DOHH2 (cell line): Measurements from ENCODE around the gene CTCF.

Source experiments
- H3F3A ChIP-seq: fragments of 200-600 bp; sonication (generic), shearing (Covaris generic); 2 replicates; pipeline ENCODE4 v1.6.0; 2016; ENCODE audit warnings: antibody characterized with exemption, mild to moderate bottlenecking; ENCODE audit not compliant: control insufficient read depth, insufficient read depth
- H3K27ac ChIP-seq: fragments of 200-600 bp; sonication (generic); 2 replicates; pipeline ENCODE4 v1.5.1; 2014; ENCODE audit warnings: low read depth, mild to moderate bottlenecking, low read length, moderate library complexity
- H3K27me3 ChIP-seq: fragments of 200-600 bp; sonication (generic); 2 replicates; pipeline ENCODE4 v1.6.1; 2014; ENCODE audit warnings: mild to moderate bottlenecking, low read length, mixed read lengths; ENCODE audit not compliant: control insufficient read depth
- H3K36me3 ChIP-seq: fragments of 200-600 bp; sonication (generic); 2 replicates; pipeline ENCODE4 v1.6.1; 2014; ENCODE audit warnings: mild to moderate bottlenecking, low read length, moderate library complexity, mixed read lengths; ENCODE audit not compliant: control insufficient read depth
- H3K4me1 ChIP-seq: fragments of 200-600 bp; sonication (generic); 2 replicates; pipeline ENCODE4 v1.6.1; 2014; ENCODE audit warnings: mild to moderate bottlenecking, low read length, mixed read lengths; ENCODE audit not compliant: control insufficient read depth
- H3K4me2 ChIP-seq: fragments of 200-600 bp; sonication (generic); 2 replicates; pipeline ENCODE4 v1.6.0; 2014; ENCODE audit warnings: mild to moderate bottlenecking, low read length, moderate library complexity
- H3K4me3 ChIP-seq: fragments of 200-600 bp; sonication (generic); 2 replicates; pipeline ENCODE4 v1.5.1; 2014; ENCODE audit warnings: mild to moderate bottlenecking, low read length, mixed read lengths
- H3K79me2 ChIP-seq: fragments of 200-600 bp; sonication (generic); 2 replicates; pipeline ENCODE4 v1.6.1; 2014; ENCODE audit warnings: mild to moderate bottlenecking, low read length, mixed read lengths; ENCODE audit not compliant: control insufficient read depth
- H3K9me2 ChIP-seq: fragments of 200-600 bp; sonication (generic); replicated peaks from 2 replicates; pipeline ENCODE4 v1.6.1; 2014; ENCODE audit warnings: mild to moderate bottlenecking, low read length, mixed read lengths; ENCODE audit not compliant: control insufficient read depth
- H3K9me3 ChIP-seq: fragments of 200-600 bp; sonication (generic); 2 replicates; pipeline ENCODE4 v1.6.1; 2014; ENCODE audit warnings: antibody characterized with exemption, low read length, mixed read lengths; ENCODE audit not compliant: control insufficient read depth, insufficient read depth
- H4K20me1 ChIP-seq: fragments of 200-600 bp; sonication (generic); 2 replicates; pipeline ENCODE4 v1.6.0; 2014; ENCODE audit warnings: low read depth, mild to moderate bottlenecking, antibody characterized with exemption, low read length, moderate library complexity; ENCODE audit not compliant: control insufficient read depth, insufficient read depth
- CTCF ChIP-seq: fragments of 200-600 bp; sonication (generic); IDR thresholded peaks from one replicate; pipeline ENCODE4 v1.5.1; 2014; ENCODE audit warnings: antibody characterized with exemption, mild to moderate bottlenecking, low read depth, low read length; ENCODE audit not compliant: poor library complexity, severe bottlenecking
- EZH2phosphoT487 ChIP-seq: fragments of 200-600 bp; sonication (generic); IDR thresholded peaks from 2 replicates; pipeline ENCODE4 v1.6.1; 2017; ENCODE audit warnings: borderline replicate concordance, mild to moderate bottlenecking, antibody characterized with exemption, low read length, moderate library complexity, mixed read lengths

CTCF gene

GRCh38 chr16:67667817-67668494 lies 105.6 kb downstream of the CTCF start:
- Histone ChIP-seq H3K4me1 (peaks cover 42% of the 10 kb centered on the region), H3K27me3 (no peaks in the 10 kb centered on the region), H3K9me3 (no peaks in the 10 kb centered on the region), H3F3A (0 out of 2 replicates have a peak, but pooled peaks cover 2% of the 10 kb centered on the region), H3K4me3 (peak overlapping the region; percentile 90), H3K36me3 (peaks cover 2% of the 10 kb centered on the region; the same call in 1 of the 2 replicates), H4K20me1 (no peaks in the 10 kb centered on the region), H3K9me2 (no peaks in the 10 kb centered on the region), H3K79me2 (no peaks in the 10 kb centered on the region), H3K4me2 (peak overlapping the region; percentile 99), H3K27ac (peak overlapping the region; percentile 42)
- TF ChIP-seq EZH2phosphoT487 (no peak), CTCF (peak; percentile 88)

DNA sequence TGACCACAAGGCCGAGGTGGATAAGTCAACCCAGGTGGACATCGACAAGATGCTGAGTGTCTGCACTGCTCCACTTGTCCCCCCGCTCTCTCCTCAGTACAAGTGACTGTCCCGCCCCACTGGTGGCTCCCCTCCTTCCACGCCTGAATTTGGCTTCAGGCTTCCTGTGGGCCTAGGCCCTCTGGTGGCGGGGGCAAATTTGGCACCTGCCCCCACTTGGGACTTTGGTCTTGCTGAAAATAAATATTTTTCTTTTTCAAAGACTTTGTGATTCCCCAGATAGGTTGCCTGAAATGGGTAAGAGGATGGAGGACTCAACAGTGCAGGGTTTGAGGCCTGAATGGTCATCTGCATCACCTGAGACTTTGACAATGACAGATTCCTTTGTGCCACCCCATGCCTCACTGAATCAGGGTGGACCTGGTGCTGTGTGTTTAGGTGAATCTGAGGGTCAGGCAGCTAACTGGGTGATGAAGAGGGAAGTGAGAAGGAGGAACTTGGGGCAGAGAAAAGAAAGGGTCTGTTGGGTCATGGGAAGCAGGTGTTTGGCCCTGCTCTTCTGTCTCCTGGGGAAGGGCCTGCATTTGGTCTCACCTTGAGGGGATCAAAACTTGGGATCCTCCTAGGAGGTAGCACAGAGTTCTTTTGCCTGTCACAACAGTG lies 106.3 kb downstream of the CTCF start:
- Histone ChIP-seq H3K36me3 (no peaks in the 10 kb centered on the region), H3K4me1 (peaks cover 43% of the 10 kb centered on the region), H3K9me3 (no peaks in the 10 kb centered on the region), H3K4me2 (peak overlapping the region; percentile 99), H3K79me2 (no peaks in the 10 kb centered on the region), H3K9me2 (no peaks in the 10 kb centered on the region), H4K20me1 (no peaks in the 10 kb centered on the region), H3K4me3 (no peak overlapping the region), H3F3A (0 out of 2 replicates have a peak, but pooled peaks cover 2% of the 10 kb centered on the region), H3K27ac (peak overlapping the region; percentile 17; the same call in 1 of the 2 replicates), H3K27me3 (no peaks in the 10 kb centered on the region)
- TF ChIP-seq CTCF: no peak

DNA sequence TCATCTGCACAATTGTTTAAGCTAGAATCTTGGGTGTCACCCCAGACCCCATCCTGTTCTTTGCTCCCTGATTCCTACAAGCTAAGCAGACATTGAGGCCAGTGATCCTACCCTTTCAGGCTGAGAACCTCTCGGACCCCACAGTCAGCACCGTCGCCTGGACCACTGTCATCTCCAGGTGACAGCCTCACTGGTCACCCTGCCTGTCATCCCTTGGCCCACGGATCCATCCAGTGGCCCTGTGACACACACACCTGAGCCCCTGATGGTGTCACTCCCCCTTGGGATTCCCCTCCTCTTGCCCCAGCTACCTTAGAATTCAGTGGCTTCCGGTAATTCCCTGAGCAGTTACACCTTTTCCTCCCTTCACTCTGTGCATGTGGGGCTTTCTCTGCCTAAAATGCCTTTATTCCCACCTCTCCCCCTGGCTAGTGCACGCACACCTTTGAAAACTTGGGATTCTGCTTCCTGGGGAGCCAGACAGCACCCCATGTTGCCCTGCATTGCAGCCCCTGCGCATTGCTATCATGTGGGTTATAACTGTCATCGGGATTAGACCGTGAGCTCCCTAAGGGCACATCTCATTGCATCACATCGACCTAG lies 107.3 kb downstream of the CTCF start:
- Histone ChIP-seq H4K20me1 (no peaks in the 10 kb centered on the region), H3K9me2 (no peaks in the 10 kb centered on the region), H3K36me3 (no peaks in the 10 kb centered on the region), H3F3A (0 out of 2 replicates have a peak, but pooled peaks cover 2% of the 10 kb centered on the region), H3K27ac (no peak overlapping the region), H3K4me2 (no peak overlapping the region), H3K79me2 (no peaks in the 10 kb centered on the region), H3K4me3 (no peak overlapping the region), H3K27me3 (no peaks in the 10 kb centered on the region), H3K9me3 (no peaks in the 10 kb centered on the region), H3K4me1 (peaks cover 46% of the 10 kb centered on the region)
- TF ChIP-seq EZH2phosphoT487 (no peak), CTCF (no peak)
